HCT116 (cell line): ENCODE data around the gene OR51V1. TPM values are rescaled to one million over a fixed set of nuclear protein-coding genes. Genes with fewer than 3 reads are reported as not detected.

ENCODE experiments used
- ATAC-seq: fragments of 200-7000 bp; cut with Tn5 transposase; 2 replicates; pipeline ENCODE4 v1.9.1; 2020; ENCODE audit warnings: mild to moderate bottlenecking, moderate library complexity
- BruUV-seq: library from RNA; stranded (reverse); fragments of 400-500 nt; replicated peaks from 2 replicates; lab custom pipeline; 2021; lab: Mats Ljungman, UMichigan
- CTCF ChIA-PET: fragments of 300-600 bp; sonication (Branson Sonifier 250); formaldehyde crosslinking; loops from one replicate; lab custom pipeline; 2021; ENCODE audit warnings: antibody characterized with exemption; lab: Charles Lee
- POLR2A ChIA-PET: fragments of 300-600, 350-600 bp; sonication (Branson Sonifier 250); formaldehyde crosslinking; loops from one replicate; lab custom pipeline; 2021; ENCODE audit warnings: antibody characterized with exemption; lab: Charles Lee
- RAD21 ChIA-PET, 2 experiments: fragments of 300-600 bp; sonication (Branson Sonifier 250); formaldehyde crosslinking; loops; one replicate each; lab custom pipeline; 2023; ENCODE audit warnings: low total read pairs in 2 of 2; ENCODE audit not compliant: uncharacterized antibody in 2 of 2, unreplicated experiment in 2 of 2, low non-redundant PET in 1 of 2; lab: Charles Lee
- DNase-seq: peaks from one replicate; pipeline ENCODE4 v3.0.0-alpha.2; 2010; ENCODE audit warnings: low read depth, low spot score
- H2AFZ ChIP-seq: fragments of 200-600 bp; shearing (Covaris generic), sonication (generic); 2 replicates; pipeline ENCODE4 v1.6.1; 2017; ENCODE audit warnings: low read depth, mixed run types, mixed read lengths, antibody characterized with exemption, low read length; ENCODE audit not compliant: poor library complexity, severe bottlenecking
- H3K27ac ChIP-seq: 2 replicates; pipeline ENCODE4 v1.5.1; 2012; ENCODE audit warnings: low read depth, low read length
- H3K27me3 ChIP-seq: fragments of 200-600 bp; sonication (generic); 2 replicates; pipeline ENCODE4 v1.6.1; 2016; ENCODE audit warnings: mixed run types, low read length, mixed read lengths; ENCODE audit not compliant: insufficient read depth
- H3K36me3 ChIP-seq, 2 experiments: fragments of 200-500 bp in 1 of 2; fragments of 200-600 bp in 1 of 2; sonication (Bioruptor generic) in 1 of 2; sonication (generic) in 1 of 2; 2 replicates each; pipeline versions ENCODE4 v1.5.1 to v1.6.1; 2014 to 2016; ENCODE audit warnings: low read length in 2 of 2, inconsistent platforms in 1 of 2, mixed read lengths in 1 of 2, mixed run types in 1 of 2; ENCODE audit not compliant: insufficient read depth in 2 of 2, control insufficient read depth in 1 of 2
- H3K4me1 ChIP-seq, 2 experiments: fragments of 200-600 bp in 1 of 2; sonication (generic) in 1 of 2; 2 replicates each; pipeline versions ENCODE4 v1.5.1 to v1.6.1; 2012 to 2017; ENCODE audit warnings: low read length in 2 of 2, inconsistent platforms in 1 of 2, mild to moderate bottlenecking in 1 of 2, mixed read lengths in 1 of 2, mixed run types in 1 of 2, moderate library complexity in 1 of 2; ENCODE audit not compliant: insufficient read depth in 2 of 2, control insufficient read depth in 1 of 2
- H3K4me2 ChIP-seq: fragments of 200-600 bp; sonication (generic); 2 replicates; pipeline ENCODE4 v1.6.1; 2017; ENCODE audit warnings: mixed run types, low read length, mixed read lengths
- H3K4me3 ChIP-seq, 2 experiments: fragments of 200-600 bp in 1 of 2; sonication (generic) in 1 of 2; replicated peaks in 1 of 2; 2 replicates each; pipeline ENCODE4 v1.5.1; 2011 to 2016; ENCODE audit warnings: low read length in 2 of 2, control low read depth in 1 of 2, low read depth in 1 of 2, mild to moderate bottlenecking in 1 of 2, mixed read lengths in 1 of 2, mixed run types in 1 of 2
- H3K79me2 ChIP-seq: fragments of 200-600 bp; sonication (generic); 2 replicates; pipeline ENCODE4 v1.6.1; 2017; ENCODE audit warnings: mild to moderate bottlenecking, mixed run types, low read length, moderate library complexity, mixed read lengths; ENCODE audit not compliant: insufficient read depth
- H3K9ac ChIP-seq: fragments of 200-600 bp; sonication (generic); 2 replicates; pipeline ENCODE4 v1.6.1; 2016; ENCODE audit warnings: low read length, mixed read lengths
- H3K9me2 ChIP-seq: fragments of 200-600 bp; sonication (generic), shearing (Covaris generic); 2 replicates; pipeline ENCODE4 v1.6.1; 2017; ENCODE audit warnings: mixed run types, mild to moderate bottlenecking, moderate library complexity; ENCODE audit not compliant: insufficient read depth
- H3K9me3 ChIP-seq, 2 experiments: fragments of 200-500 bp in 1 of 2; fragments of 200-600 bp in 1 of 2; sonication (Bioruptor generic) in 1 of 2; sonication (generic) in 1 of 2; 2 replicates each; pipeline ENCODE4 v1.6.1; 2014 to 2017; ENCODE audit warnings: low read length in 2 of 2, mixed read lengths in 2 of 2, inconsistent platforms in 1 of 2, low read depth in 1 of 2, mild to moderate bottlenecking in 1 of 2, mixed run types in 1 of 2, moderate library complexity in 1 of 2; ENCODE audit not compliant: control insufficient read depth in 1 of 2, insufficient read depth in 1 of 2
- H4K20me1 ChIP-seq: fragments of 200-600 bp; sonication (generic), shearing (Covaris generic); 2 replicates; pipeline ENCODE4 v1.6.1; 2017; ENCODE audit warnings: mixed run types, mild to moderate bottlenecking, moderate library complexity; ENCODE audit not compliant: insufficient read depth
- EGR1 ChIP-seq: IDR thresholded peaks from 2 replicates; pipeline ENCODE4 v1.6.1; 2012; ENCODE audit warnings: low read depth
- ELF1 ChIP-seq: IDR thresholded peaks from 2 replicates; pipeline ENCODE4 v1.6.1; 2012; ENCODE audit warnings: low read depth, borderline replicate concordance
- EZH2 ChIP-seq: fragments of 200-600 bp; sonication (generic); IDR thresholded peaks from 2 replicates; pipeline ENCODE4 v1.6.1; 2017; ENCODE audit warnings: antibody characterized with exemption, mixed run types
- EZH2phosphoT487 ChIP-seq: fragments of 200-600 bp; IDR thresholded peaks from 2 replicates; pipeline ENCODE4 v1.6.1; 2018; ENCODE audit warnings: antibody characterized with exemption, borderline replicate concordance
- JUND ChIP-seq: IDR thresholded peaks from 2 replicates; pipeline ENCODE4 v1.6.1; 2012
- POLR2A ChIP-seq: IDR thresholded peaks from 2 replicates; pipeline ENCODE4 v1.7.0; 2011; ENCODE audit warnings: borderline replicate concordance; ENCODE audit not compliant: insufficient read depth, insufficient read length; ENCODE audit errors: extremely low read depth
- POLR2AphosphoS5 ChIP-seq: IDR thresholded peaks from 2 replicates; pipeline ENCODE4 v1.6.1; 2011; ENCODE audit warnings: mild to moderate bottlenecking, low read depth, low read length, moderate library complexity
- RAD21 ChIP-seq: IDR thresholded peaks from 2 replicates; pipeline ENCODE4 v1.6.1; 2012; ENCODE audit warnings: low read depth, mild to moderate bottlenecking
- SIN3A ChIP-seq: IDR thresholded peaks from 2 replicates; pipeline ENCODE4 v1.6.1; 2012; ENCODE audit warnings: low read depth
- SP1 ChIP-seq: IDR thresholded peaks from 2 replicates; pipeline ENCODE4 v1.6.1; 2012; ENCODE audit warnings: low read depth
- SRF ChIP-seq: IDR thresholded peaks from 2 replicates; pipeline ENCODE4 v1.6.1; 2012; ENCODE audit warnings: low read depth
- TCF7L2 ChIP-seq: IDR thresholded peaks from 2 replicates; pipeline ENCODE4 v1.7.0; 2011; ENCODE audit warnings: borderline replicate concordance, inconsistent platforms; ENCODE audit not compliant: insufficient read depth, insufficient read length; ENCODE audit errors: extremely low read depth
- intact Hi-C: fragments of 100-400 bp; cut with micrococcal nuclease; formaldehyde crosslinking; loops from 2 replicates; pipeline ENCODE4 v1.10.0; 2022
- total RNA-seq: library from RNA; stranded (reverse); gene quantifications from one replicate; pipeline ENCODE4 v1.2.1, GENCODE V29; 2021; ENCODE audit not compliant: unreplicated experiment
- TF ChIP-seq, protein P1 (sequence below): IDR thresholded peaks from 2 replicates; pipeline ENCODE4 v1.6.1; 2011; ENCODE audit warnings: mild to moderate bottlenecking, low read length, moderate library complexity; ENCODE audit not compliant: insufficient replicate concordance; ENCODE audit errors: extremely low read depth

Gene OR51V1
- total RNA-seq, 1 experiment from 2014 or later = not detected

GRCh38 chr11:5240056-5240455 lies 39.6 kb upstream of the OR51V1 start:
- Histone ChIP-seq H3K27me3 (peaks cover 72% of the 10 kb centered on the region), H3K27ac (no peak overlapping the region), H2AFZ (no peak overlapping the region), H3K9me2 (no peaks in the 10 kb centered on the region), H3K4me3 (no peak overlapping the region), H3K4me1 (no peaks in the 10 kb centered on the region), H3K9ac (no peak overlapping the region), H3K4me2 (no peak overlapping the region), H3K9me3 (no peaks in the 10 kb centered on the region), H3K36me3 (no peaks in the 10 kb centered on the region), H4K20me1 (no peaks in the 10 kb centered on the region), H3K79me2 (no peaks in the 10 kb centered on the region)
- DNase-seq = no peak
- TF ChIP-seq TCF7L2 = no peak
- TF ChIP-seq POLR2A = no peak
- TF ChIP-seq EZH2 = no peak
- TF ChIP-seq SP1 = no peak
- no peak for TF ChIP-seq POLR2AphosphoS5
- TF ChIP-seq, protein P1, sequence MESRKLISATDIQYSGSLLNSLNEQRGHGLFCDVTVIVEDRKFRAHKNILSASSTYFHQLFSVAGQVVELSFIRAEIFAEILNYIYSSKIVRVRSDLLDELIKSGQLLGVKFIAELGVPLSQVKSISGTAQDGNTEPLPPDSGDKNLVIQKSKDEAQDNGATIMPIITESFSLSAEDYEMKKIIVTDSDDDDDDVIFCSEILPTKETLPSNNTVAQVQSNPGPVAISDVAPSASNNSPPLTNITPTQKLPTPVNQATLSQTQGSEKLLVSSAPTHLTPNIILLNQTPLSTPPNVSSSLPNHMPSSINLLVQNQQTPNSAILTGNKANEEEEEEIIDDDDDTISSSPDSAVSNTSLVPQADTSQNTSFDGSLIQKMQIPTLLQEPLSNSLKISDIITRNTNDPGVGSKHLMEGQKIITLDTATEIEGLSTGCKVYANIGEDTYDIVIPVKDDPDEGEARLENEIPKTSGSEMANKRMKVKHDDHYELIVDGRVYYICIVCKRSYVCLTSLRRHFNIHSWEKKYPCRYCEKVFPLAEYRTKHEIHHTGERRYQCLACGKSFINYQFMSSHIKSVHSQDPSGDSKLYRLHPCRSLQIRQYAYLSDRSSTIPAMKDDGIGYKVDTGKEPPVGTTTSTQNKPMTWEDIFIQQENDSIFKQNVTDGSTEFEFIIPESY = no peak
- TF ChIP-seq JUND = no peak
- TF ChIP-seq ELF1 = no peak
- no peak for TF ChIP-seq EGR1
- TF ChIP-seq RAD21 = no peak
- no peak for TF ChIP-seq SRF
- TF ChIP-seq SIN3A = no peak
- no peak for TF ChIP-seq EZH2phosphoT487
- no TSS peak for BruUV-seq
- no peak for ATAC-seq
- ChIA-PET RAD21 (no interaction called here), POLR2A (no interaction called here), CTCF (no interaction called here)
- intact Hi-C loops = no loop called here
